Head of caudate nucleus (tissue), 42 donors: ENCODE measurements around the gene HLCS.
"Not testable (repeated sequence)": the region's sequence is repeated elsewhere in the genome, so short reads cannot be mapped to it uniquely, and the experiment has no call there.

Source experiments
- DNase-seq, 42 donors: peaks; one replicate each; pipeline versions ENCODE4 v3.0.0 to v3.0.0-alpha.2; 2020 to 2021; ENCODE audit warnings: mixed read lengths in 7 of 42
- intact Hi-C: fragments of 100-400 bp; cut with DNase I; formaldehyde crosslinking; loops from one replicate; pipeline ENCODE4 v1.15.0; 2022

The HLCS gene

DNA sequence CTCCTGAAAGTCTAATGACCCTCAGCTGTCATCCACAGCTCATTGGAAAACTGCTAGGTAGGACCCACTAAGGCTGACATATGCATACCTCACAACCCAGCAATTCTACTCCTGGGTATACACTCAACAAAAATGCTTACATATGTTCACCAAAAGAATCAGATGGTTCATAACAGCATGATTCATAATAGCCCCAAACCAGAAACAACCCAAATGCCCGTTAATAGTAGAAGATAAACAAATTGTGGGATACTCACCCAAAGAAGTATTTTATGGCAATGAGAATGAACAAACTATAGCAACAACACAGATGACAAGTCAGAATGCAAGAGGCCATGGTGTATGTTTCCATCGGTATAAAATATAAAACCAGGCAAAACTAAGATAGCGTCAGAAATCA is 124.6 kb downstream of the HLCS start:
- no peak for DNase-seq
- intact Hi-C loops = no loop called here

GRCh38 chr21:36839735-36840134 is 126.7 kb downstream of the HLCS start:
- no peak for DNase-seq
- intact Hi-C loops = no loop called here

- intact Hi-C loops = no loop called here
- DNase-seq = no peak
Measured at GRCh38 chr21:36839123-36839522, 127.3 kb downstream of the HLCS start.

- intact Hi-C loops = no loop called here
Measured at GRCh38 chr21:36835383-36835795, 131.1 kb downstream of the HLCS start.

DNA sequence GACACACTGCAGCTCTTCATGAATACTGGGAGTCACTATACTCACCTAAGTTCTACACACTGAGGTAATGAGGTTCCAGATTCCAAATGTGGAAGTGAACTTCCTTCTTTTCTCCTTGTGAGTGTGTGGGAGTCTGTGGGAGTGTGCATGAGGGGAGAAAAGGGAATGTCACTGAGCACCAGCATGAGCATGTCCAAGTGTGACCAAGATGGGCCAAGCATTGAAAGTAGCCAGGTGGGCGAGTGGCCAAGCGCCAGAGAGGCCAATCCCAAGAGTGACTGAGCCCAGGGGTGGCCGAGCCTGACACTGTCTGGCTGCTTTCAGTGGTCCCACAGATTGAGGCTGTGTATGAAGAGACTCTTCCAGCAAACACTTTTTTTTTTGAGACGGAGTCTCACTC is 132.3 kb downstream of the HLCS start:
- intact Hi-C loops = no loop called here
- DNase-seq = no peak

More at GRCh38 chr21:36835383-36835795, 131.1 kb downstream of the HLCS start:
- no peak for DNase-seq

- DNase-seq = no peak
- intact Hi-C loops = no loop called here
Measured at GRCh38 chr21:36830100-36830499, 136.4 kb downstream of the HLCS start.

DNA sequence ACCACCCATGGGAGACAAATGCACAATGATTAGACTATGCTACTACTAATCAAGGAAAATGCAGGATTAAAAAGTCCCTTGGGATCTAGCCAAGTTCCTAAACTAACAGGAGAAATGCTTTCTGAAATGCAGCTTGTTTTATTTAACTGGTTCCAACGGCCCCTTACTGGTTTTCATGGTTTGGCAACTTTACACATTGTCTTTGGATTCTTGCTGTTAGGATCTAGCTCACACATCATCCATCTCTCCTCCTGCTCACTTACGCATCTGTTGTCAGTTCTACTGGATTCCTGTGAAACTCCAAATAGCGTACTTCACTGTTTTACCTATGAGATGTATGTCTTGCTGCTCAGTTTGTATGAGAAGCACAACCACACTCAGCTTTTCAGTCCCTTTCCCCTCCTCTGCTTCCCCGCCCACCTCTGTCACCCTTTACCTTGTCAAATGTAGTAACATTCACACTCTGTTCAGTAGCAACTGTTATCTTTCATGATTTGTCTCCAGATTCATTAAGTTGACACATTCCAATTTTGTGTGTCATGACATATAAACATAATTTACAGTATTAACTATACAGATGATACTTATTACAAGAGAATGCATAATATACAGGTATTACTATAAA is 137.5 kb downstream of the HLCS start:
- peak in 16 of 42 donors; percentile 15 to 69 (median 40) for DNase-seq

GRCh38 chr21:36828208-36828607 is 138.3 kb downstream of the HLCS start:
- intact Hi-C loops = no loop called here
- no peak for DNase-seq

More for the DNA sequence above, 137.5 kb downstream of the HLCS start:
- intact Hi-C loops = no loop called here

DNA sequence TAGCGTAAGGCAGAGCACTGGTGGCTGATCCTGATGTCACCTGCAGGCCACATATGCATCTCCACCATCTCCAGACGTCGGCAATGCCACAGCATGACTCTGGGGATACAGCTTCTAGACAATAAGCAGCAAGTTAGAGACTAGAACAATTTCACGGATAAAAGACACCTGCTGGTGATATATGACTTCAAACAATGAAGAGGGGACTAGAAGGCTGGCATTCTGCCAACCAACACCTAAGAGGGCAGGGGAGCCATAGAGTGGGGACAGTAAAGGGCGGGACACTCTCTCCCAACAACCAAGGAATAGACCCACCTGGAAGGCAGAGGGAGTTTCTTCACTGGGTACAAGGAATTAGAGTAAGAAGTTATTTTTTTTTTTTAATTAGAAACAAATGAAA is 140.8 kb downstream of the HLCS start:
- no peak for DNase-seq
- intact Hi-C loops = no loop called here

DNA sequence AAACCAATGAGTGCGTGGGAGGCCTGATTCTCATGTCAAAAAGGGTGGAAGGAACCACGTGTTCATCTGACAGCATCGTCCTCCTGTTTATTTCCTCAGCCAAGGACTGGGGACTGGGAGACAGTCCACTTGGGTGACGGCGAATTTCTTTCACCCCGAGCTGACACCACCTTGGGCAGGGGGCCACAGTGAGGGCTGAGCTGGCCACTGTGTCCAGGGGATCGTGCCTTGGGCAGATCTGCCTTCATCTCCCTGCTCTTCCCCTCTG is 145.5 kb downstream of the HLCS start:
- DNase-seq = no peak
- intact Hi-C loops = no loop called here

GRCh38 chr21:36820176-36821031 is 146.1 kb downstream of the HLCS start:
- intact Hi-C loops = no loop called here
- peak in 2 of 42 donors; percentile 10 to 24 for DNase-seq

DNA sequence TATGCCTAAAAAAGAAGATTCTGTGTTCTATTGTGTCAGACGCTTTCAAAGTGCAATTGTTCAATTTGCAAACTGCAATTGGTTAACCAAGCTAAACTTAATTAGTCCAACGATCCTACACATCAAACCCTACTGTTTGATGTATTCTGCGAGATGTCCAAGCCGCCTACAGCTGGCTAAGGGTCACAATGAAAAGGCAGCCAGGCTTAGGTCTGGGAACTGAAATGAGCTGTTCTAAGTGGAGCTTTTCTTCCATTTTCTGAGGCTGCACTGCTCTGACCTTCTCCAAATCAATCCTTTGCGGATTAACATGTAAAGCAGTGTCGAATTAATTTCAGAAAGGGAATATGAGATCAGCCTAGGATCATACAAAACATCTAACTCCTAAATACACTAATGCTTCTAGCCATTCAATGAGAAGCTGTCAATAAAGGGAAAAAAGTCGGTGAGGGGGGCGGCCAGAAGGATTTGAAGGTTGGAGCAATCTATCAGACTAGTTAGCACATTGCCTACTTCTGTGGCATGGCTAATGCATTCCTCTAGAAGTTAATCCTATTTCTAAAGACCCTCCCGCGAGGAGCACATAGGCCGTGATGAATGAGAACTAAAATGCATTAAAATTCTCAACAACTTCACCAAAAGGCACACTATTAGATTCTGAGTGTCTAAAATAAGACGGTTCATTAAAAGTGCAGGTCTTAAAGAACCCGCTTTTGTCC is 148.6 kb downstream of the HLCS start:
- intact Hi-C loops = no loop called here
- DNase-seq = no peak

GRCh38 chr21:36816561-36817130 is 149.8 kb downstream of the HLCS start:
- intact Hi-C loops = no loop called here
- DNase-seq = peak in 3 of 42 donors; percentile 12 to 28 (median 15)

- intact Hi-C loops, DNase-seq: not testable (repeated sequence)
Measured at GRCh38 chr21:36816026-36816425, 150.4 kb downstream of the HLCS start.

- no peak for DNase-seq
- intact Hi-C loops = no loop called here
Measured at GRCh38 chr21:36815284-36815683, 151.2 kb downstream of the HLCS start.

DNA sequence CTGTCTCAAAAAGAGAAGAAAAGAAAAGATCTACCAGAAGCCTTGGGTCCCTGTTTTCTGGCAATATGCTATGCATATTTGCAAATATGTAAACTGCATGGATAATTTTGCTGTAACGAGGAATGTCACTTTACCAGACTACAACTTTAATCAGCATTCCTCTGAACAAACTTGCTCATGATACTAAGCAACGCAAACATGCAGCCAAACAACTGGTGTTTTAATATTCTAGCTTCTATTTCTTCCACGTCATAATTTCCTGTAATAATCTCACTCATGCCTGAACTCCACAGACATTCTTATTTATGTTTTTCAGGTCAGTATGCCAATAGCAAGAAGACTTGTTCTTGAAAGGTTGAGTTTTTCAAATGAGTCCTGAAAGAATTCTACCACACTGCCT is 153.4 kb downstream of the HLCS start:
- intact Hi-C loops = no loop called here
- no peak for DNase-seq

- intact Hi-C loops = no loop called here
Measured at GRCh38 chr21:36811762-36812161, 154.7 kb downstream of the HLCS start.

GRCh38 chr21:36810443-36810842 is 156.0 kb downstream of the HLCS start:
- intact Hi-C loops = no loop called here
- DNase-seq = peak in 2 of 42 donors; percentile 55 to 58

More at GRCh38 chr21:36811762-36812161, 154.7 kb downstream of the HLCS start:
- no peak for DNase-seq

DNA sequence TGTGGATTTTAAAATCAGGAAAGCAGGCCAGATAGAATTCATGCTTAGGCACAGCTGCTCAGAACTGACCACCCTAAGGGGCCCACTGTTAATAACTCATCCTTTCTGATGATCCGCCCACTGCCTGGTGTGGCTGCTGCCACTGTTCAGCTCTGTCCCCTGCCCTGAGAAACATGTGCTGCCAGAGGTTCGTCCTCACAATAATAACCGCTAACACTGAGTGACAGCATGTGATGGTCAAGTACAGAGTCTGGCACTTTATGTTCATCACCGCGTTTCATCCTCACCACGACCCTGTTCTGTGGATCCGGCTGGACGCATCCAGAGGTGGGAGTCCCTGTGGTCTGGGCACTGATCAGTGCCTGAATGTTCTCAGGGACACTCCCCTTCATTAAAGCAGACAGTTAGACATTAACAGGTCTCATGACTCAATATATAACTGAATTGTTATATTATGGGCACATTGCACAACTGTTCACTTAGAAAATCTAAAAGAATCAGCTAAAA is 159.0 kb downstream of the HLCS start:
- DNase-seq = no peak
- intact Hi-C loops = no loop called here

- DNase-seq = peak in 1 of 42 donors; percentile 28
- intact Hi-C loops = no loop called here
Measured at GRCh38 chr21:36806103-36806502, 160.4 kb downstream of the HLCS start.
